ENCODE data around the gene KRT2. TPM values are rescaled to one million over a fixed set of nuclear protein-coding genes. Genes with fewer than 3 reads are reported as not detected.

KRT2 gene
- total and polyA plus RNA-seq, 2 donors (not counting 3 experiments of a cell fraction or from before 2014, with no cell fraction given) = not detected

DNA sequence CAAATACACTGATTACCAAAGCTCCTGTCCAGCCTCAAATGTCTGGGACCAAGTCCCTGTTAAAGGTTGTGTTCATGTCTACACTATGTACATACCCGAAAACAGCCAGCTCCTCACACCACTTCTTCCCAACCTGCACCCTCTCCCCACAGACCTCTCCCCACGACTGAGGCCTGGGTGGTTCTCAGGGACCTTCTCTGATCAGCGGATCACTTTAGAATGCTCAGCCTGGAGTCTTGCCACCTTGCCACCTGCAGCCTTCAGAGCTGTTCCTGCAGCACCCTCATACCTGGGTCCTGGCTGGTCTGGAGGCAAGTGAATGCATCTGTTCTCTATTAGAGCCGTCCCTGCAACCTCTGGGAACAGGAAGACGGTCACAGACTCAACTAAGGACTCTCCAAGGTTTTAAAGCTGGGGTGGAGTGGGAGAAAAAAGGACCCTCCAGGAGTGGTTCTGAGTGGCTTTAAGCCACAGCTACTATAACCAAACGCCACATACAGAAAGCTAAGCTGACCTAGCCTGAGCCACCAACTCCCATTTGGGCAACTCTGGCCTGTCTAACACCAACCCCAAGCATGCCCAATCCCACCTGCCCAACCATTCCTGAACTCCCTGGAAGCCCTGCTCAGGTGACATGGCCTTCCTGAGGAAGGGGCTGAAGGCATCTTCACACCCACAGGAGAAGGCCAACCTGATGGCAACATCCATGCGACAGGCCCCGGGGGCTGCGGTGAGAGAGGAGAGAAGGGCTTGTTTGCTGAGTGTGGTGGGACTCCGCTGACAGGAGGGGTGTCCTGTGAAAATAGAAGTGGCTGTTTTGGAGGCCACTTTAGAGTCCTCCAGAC, 8.6 kb downstream of the KRT2 start:
- no peaks in the 10 kb centered on the region for H3K9me1 ChIP-seq (replicated peaks; ENCODE audit: control insufficient read depth, extremely low read depth, insufficient read depth, low read length)
- no TSS peak for BruUV-seq (replicated peaks)
- ChIA-PET CTCF (interaction anchor here (1.0 kb wide), 1 partner anchor 16 kb away, joined by 3 read pairs; no protein-coding TSS in a partner anchor), POLR2A (no interaction called here)
- H2AFZ ChIP-seq (ENCODE audit: low read depth, low read length) = no peak overlapping the region
- no peaks in the 10 kb centered on the region for H3K36me3 ChIP-seq (ENCODE audit: control insufficient read depth in 2 of 2, extremely low read depth in 1 of 2, insufficient read depth in 2 of 2, low read length in 2 of 2)
- intact Hi-C loops (cut with micrococcal nuclease) = no loop called here
- H3K9ac ChIP-seq (replicated peaks; ENCODE audit: extremely low read depth, insufficient read depth, low read length) = no peak overlapping the region
- no peaks in the 10 kb centered on the region for H4K20me1 ChIP-seq (replicated peaks; ENCODE audit: control insufficient read depth, extremely low read depth, insufficient read depth, low read length)
- H3K27ac ChIP-seq (ENCODE audit: insufficient read depth, low read depth, low read length) = no peak overlapping the region
- DNase-seq (ENCODE audit: low read depth, low spot score) (no peak), FAIRE-seq (no peak)
- TF ChIP-seq FOS (IDR thresholded peaks at IDR 0.05; ENCODE audit: borderline replicate concordance, insufficient read depth, low read length) (no peak), CTCF (IDR thresholded peaks at IDR 0.05; ENCODE audit: extremely low read depth in 1 of 2, insufficient read depth in 1 of 2, low read depth in 1 of 2, low read length in 2 of 2) (no peak), POLR2AphosphoS5 (IDR thresholded peaks at IDR 0.05; ENCODE audit: insufficient read depth, low read depth, low read length) (no peak), EZH2 (IDR thresholded peaks at IDR 0.05; ENCODE audit: borderline replicate concordance, low read depth, low read length, severe bottlenecking) (no peak), JUN (IDR thresholded peaks at IDR 0.05; ENCODE audit: borderline replicate concordance, insufficient read depth, insufficient read length, low read depth) (no peak), POLR2A (IDR thresholded peaks at IDR 0.05; ENCODE audit: low read depth, low read length) (no peak), GATA2 (IDR thresholded peaks at IDR 0.05; ENCODE audit: insufficient read depth, insufficient read length, low read depth, low read length) (no peak), MYC (IDR thresholded peaks at IDR 0.05; ENCODE audit: low read depth, low read length) (no peak)
- TF ChIP-seq, protein P1, sequence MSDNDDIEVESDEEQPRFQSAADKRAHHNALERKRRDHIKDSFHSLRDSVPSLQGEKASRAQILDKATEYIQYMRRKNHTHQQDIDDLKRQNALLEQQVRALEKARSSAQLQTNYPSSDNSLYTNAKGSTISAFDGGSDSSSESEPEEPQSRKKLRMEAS (IDR thresholded peaks at IDR 0.05; ENCODE audit: insufficient read depth, insufficient read length) = no peak
- H3K4me1 ChIP-seq (ENCODE audit: control insufficient read depth, extremely low read depth, insufficient read depth, low read length) = no peaks in the 10 kb centered on the region
- no peaks in the 10 kb centered on the region for H3K79me2 ChIP-seq (ENCODE audit: control insufficient read depth, insufficient read depth, low read length)
- dilution Hi-C loops (cut with MboI; ENCODE audit: extremely low pct_ligation_motif_present, low sequenced_read_pairs) = no loop called here
- peaks cover 6 to 21% of the 10 kb centered on the region in 2 experiments for H3K27me3 ChIP-seq (ENCODE audit: control insufficient read depth in 2 of 2, insufficient read depth in 2 of 2, low read length in 2 of 2)
- no peaks in the 10 kb centered on the region for H3K9me3 ChIP-seq (replicated peaks; ENCODE audit: control insufficient read depth, insufficient read depth, low read length)
- no peak overlapping the region for H3K4me2 ChIP-seq (ENCODE audit: insufficient read depth, low read length)
- no peak overlapping the region for H3K4me3 ChIP-seq (replicated peaks in 1 of 3; ENCODE audit: insufficient read depth in 1 of 3, low read depth in 1 of 3, low read length in 3 of 3)

Measured in endothelial cell of umbilical vein (primary cell).